GM23248 (cell line): ENCODE results near the gene LCN6. TPM values are rescaled to one million over a fixed set of nuclear protein-coding genes. Genes with fewer than 3 reads are reported as not detected.

Experiments used
- DNase-seq: peaks from one replicate; pipeline ENCODE4 v3.0.0-alpha.2; 2015
- H2AFZ ChIP-seq: fragments of 200-600 bp; sonication (generic); 2 replicates; pipeline ENCODE4 v1.6.1; 2016; ENCODE audit warnings: antibody characterized with exemption
- H3F3A ChIP-seq: fragments of 200-600 bp; sonication (generic); 2 replicates; pipeline ENCODE4 v1.6.1; 2016; ENCODE audit warnings: mild to moderate bottlenecking, antibody characterized with exemption, mixed run types; ENCODE audit not compliant: insufficient read depth
- H3K27ac ChIP-seq: fragments of 200-600 bp; sonication (generic); 2 replicates; pipeline ENCODE4 v1.5.1; 2016; ENCODE audit warnings: mild to moderate bottlenecking
- H3K27me3 ChIP-seq: fragments of 200-600 bp; sonication (generic); replicated peaks from 2 replicates; pipeline ENCODE4 v1.6.1; 2016; ENCODE audit warnings: mild to moderate bottlenecking; ENCODE audit not compliant: insufficient read depth
- H3K36me3 ChIP-seq: fragments of 200-600 bp; sonication (generic); 2 replicates; pipeline ENCODE4 v1.6.1; 2016; ENCODE audit warnings: low read depth, mild to moderate bottlenecking
- H3K4me1 ChIP-seq: fragments of 200-600 bp; sonication (generic); 2 replicates; pipeline ENCODE4 v1.6.1; 2016; ENCODE audit warnings: mild to moderate bottlenecking; ENCODE audit not compliant: insufficient read depth
- H3K4me2 ChIP-seq: fragments of 200-600 bp; sonication (generic); one replicate; pipeline ENCODE4 v1.6.1; 2016; ENCODE audit warnings: mild to moderate bottlenecking; ENCODE audit not compliant: unreplicated experiment
- H3K4me3 ChIP-seq: fragments of 200-600 bp; sonication (generic); 2 replicates; pipeline ENCODE4 v1.5.1; 2016; ENCODE audit warnings: mild to moderate bottlenecking
- H3K79me2 ChIP-seq: fragments of 200-600 bp; sonication (generic); 2 replicates; pipeline ENCODE4 v1.6.1; 2016; ENCODE audit warnings: mild to moderate bottlenecking; ENCODE audit not compliant: insufficient read depth
- H3K9ac ChIP-seq: fragments of 200-600 bp; sonication (generic); 2 replicates; pipeline ENCODE4 v1.6.1; 2016; ENCODE audit warnings: mild to moderate bottlenecking
- H3K9me2 ChIP-seq: fragments of 200-600 bp; sonication (generic); 2 replicates; pipeline ENCODE4 v1.6.1; 2016; ENCODE audit warnings: mixed run types, mild to moderate bottlenecking, moderate library complexity; ENCODE audit not compliant: insufficient read depth
- H3K9me3 ChIP-seq: fragments of 200-600 bp; sonication (generic); one replicate; pipeline ENCODE4 v1.6.1; 2017; ENCODE audit warnings: low read depth
- H4K20me1 ChIP-seq: fragments of 200-600 bp; sonication (generic); 2 replicates; pipeline ENCODE4 v1.6.0; 2016; ENCODE audit not compliant: insufficient read depth
- EZH2 ChIP-seq: fragments of 200-600 bp; sonication (generic); IDR thresholded peaks from 2 replicates; pipeline ENCODE4 v1.6.1; 2018; ENCODE audit warnings: antibody characterized with exemption, mild to moderate bottlenecking; ENCODE audit not compliant: insufficient read depth, poor library complexity, severe bottlenecking
- EZH2phosphoT487 ChIP-seq: fragments of 200-600 bp; sonication (generic); IDR thresholded peaks from 2 replicates; pipeline ENCODE4 v1.6.1; 2018; ENCODE audit warnings: antibody characterized with exemption, moderate library complexity, mild to moderate bottlenecking, low read depth; ENCODE audit not compliant: insufficient read depth
- WGBS, 2 experiments: methylation state at CpG; one replicate each; pipeline ENCODE4 v1.1.6; 2015 to 2017; ENCODE audit warnings: low lambda C conversion rate in 2 of 2, low coverage in 1 of 2; ENCODE audit errors: missing lambda C conversion rate in 2 of 2; 5-methylcytosine and 5-hydroxymethylcytosine counted together
- in situ Hi-C: fragments of 300-500 bp; cut with MboI; formaldehyde crosslinking; loops from 2 replicates; pipeline ENCODE4 v1.15.0; 2020
- polyA plus RNA-seq: library from polyadenylated mRNA; unstranded; fragments of >200 nt; fragmentation: Nextera tagmentation; extraction: Ambion mirVana; gene quantifications from 2 replicates; pipeline ENCODE4 v1.2.1, GENCODE V29; 2016
- total RNA-seq: library from RNA; depleted of rRNA; stranded (reverse); fragments of >200 nt; shearing (Covaris generic); gene quantifications from 2 replicates; pipeline ENCODE4 v1.2.3, GENCODE V29; 2014

Gene LCN6
- total and polyA plus RNA-seq, 2 experiments from 2014 or later: not detected

DNA sequence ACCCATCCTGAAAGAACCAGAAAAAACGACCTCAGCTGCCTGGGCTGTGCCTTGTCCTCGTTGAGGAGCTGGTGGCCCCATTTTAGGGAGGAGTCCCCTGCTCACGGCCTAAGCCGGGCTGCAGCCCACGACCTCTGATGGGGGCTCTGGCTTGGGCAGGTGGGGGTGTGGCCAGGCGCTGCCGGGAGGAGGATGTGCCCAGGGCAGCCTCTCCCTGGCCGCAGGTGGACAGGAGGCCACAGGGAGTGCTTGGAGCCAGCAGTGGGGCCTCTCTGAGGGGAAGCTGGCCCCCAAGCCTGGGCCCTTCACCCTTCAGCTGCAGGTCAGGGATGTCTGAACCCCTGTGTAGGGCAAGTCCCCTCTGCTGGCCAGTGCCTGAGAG is 33.4 kb downstream of the LCN6 start:
- DNase-seq: no peak
- H3K9ac ChIP-seq: no peak overlapping the region
- no peak for TF ChIP-seq EZH2phosphoT487
- no peak for TF ChIP-seq EZH2
- H2AFZ ChIP-seq: no peak overlapping the region
- 0 out of 2 replicates have a peak, but pooled peaks cover 5% of the 10 kb centered on the region for H3K27me3 ChIP-seq
- 47 to 62% methylated on average over 6 to 8 of the region's 8 CpGs for WGBS, 2 experiments
- in situ Hi-C loops: no loop called here
- no peak overlapping the region for H3K4me3 ChIP-seq
- H3K9me2 ChIP-seq: no peaks in the 10 kb centered on the region
- 0 out of 2 replicates have a peak, but pooled peaks cover 14% of the 10 kb centered on the region for H3F3A ChIP-seq
- H3K4me1 ChIP-seq: peaks cover 7% of the 10 kb centered on the region; the same call in 1 of the 2 replicates
- no peak overlapping the region for H3K27ac ChIP-seq
- no peaks in the 10 kb centered on the region for H4K20me1 ChIP-seq
- H3K79me2 ChIP-seq: no peaks in the 10 kb centered on the region
- no peak overlapping the region for H3K4me2 ChIP-seq
- H3K36me3 ChIP-seq: no peaks in the 10 kb centered on the region
- no peaks in the 10 kb centered on the region for H3K9me3 ChIP-seq

DNA sequence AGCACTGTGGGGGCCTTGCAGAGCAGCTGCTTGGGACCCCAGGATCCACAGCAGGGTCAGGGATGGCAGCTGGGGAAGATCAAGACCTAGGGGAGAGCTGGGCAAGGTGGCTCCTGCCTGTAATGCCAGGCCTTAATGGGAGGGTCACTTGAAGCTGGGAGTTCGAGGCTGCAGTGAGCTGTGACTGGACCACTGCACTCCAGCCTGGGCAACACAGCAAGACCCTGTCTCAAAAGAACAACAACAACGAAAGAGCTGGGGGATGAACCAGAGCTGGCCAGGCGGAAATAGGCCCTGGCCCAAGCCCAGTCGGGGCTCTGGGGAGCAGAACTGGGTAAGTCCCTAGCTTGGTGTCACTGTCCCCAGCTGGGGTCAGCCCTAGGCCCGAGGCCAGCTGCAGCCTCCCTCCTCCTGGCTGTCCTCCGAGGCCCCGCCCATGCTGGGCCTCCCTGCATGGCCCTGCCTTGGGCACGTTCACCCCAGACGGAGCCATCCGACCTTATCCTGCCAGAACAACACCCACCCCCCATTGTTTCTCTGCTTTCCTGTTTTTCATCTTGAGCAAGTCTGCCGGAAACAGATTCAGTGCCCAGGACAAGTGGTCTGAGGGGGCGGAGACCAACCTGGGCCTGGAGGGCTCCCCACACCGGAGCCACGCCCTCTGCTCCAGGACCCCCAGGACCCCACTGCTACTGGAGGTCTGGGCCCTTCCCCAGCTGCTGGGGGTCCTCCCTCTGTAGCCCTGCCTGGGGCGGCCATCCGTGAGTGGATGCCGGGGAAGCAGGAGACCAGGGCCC is 34.0 kb downstream of the LCN6 start:
- H3K9ac ChIP-seq: no peak overlapping the region

DNA sequence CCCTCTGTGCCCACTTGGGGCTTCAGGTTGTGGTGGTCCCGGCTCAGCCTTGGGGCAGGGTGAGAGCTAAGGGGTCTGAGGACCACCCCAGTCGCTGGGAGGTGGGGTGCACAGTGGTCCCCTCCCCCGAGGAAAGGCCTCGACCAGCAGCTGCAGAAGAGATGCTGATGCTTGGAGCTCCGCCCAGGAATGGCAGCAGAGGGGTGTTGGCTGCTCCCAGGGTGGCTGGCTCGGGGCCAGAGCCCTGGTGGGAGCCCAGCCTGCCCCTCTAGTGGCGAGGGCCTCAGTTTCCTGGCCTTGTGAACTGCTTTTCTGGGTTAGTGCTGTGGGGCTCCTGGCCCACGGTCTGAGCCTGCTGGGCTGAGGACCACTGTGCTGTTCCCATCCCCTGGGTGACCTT is 34.8 kb downstream of the LCN6 start:
- in situ Hi-C loops: no loop called here

More for the DNA sequence above, 34.0 kb downstream of the LCN6 start:
- TF ChIP-seq EZH2: no peak
- TF ChIP-seq EZH2phosphoT487: no peak
- Histone ChIP-seq H3F3A (0 out of 2 replicates have a peak, but pooled peaks cover 14% of the 10 kb centered on the region), H3K9me3 (no peaks in the 10 kb centered on the region), H3K27me3 (0 out of 2 replicates have a peak, but pooled peaks cover 5% of the 10 kb centered on the region), H2AFZ (no peak overlapping the region), H3K79me2 (no peaks in the 10 kb centered on the region), H4K20me1 (no peaks in the 10 kb centered on the region), H3K27ac (no peak overlapping the region), H3K9me2 (no peaks in the 10 kb centered on the region), H3K36me3 (no peaks in the 10 kb centered on the region), H3K4me2 (no peak overlapping the region), H3K4me1 (peaks cover 7% of the 10 kb centered on the region; the same call in 1 of the 2 replicates), H3K4me3 (no peak overlapping the region)
- DNase-seq: no peak
- WGBS, 2 experiments: 69% methylated on average over 17 of the region's 17 CpGs
- in situ Hi-C loops: no loop called here

DNA sequence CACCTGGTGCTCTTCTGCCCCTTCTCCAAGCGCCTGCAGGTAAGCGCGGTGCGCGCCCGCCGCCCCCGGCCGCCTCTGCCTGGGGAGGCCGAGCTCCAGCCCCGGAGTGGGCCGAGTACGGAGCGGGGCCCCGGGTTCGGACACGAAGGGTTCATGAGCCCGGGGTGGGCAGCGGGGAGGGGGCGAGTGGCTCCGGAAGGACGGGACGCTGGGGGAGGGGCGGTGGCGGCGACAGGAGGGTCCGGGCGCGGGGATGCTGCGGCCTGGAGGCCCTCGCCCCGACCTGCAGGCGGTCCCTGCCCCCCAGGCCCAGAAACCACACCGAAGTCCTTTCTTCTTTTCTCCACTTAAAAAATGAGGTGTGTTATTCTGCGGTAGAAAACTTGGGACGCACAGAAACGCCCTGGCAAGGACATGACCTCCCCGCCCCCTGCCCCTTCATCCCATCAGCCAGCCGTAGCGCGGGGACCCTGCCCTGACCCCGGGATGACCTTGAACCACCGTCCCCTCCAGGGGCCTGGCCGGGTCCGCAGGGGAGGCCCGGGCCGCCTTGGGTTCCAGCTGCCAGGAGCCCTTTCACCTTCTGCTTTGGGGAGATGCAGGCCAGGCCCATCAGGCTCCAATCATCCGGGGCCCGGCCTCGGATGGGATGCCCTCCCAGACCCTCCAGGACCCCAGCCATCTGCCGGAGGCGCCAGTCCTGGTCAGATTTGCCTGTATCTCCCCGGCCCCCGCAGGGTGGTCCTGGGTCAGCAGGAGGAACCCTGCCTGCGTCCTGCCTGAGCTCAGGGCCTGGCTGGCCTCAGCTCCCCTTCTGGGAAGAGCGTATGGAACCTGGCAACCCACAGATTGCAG is 35.4 kb downstream of the LCN6 start:
- no peak overlapping the region for H2AFZ ChIP-seq
- DNase-seq: no peak

More for the DNA sequence above, 34.8 kb downstream of the LCN6 start:
- H3K9ac ChIP-seq: no peak overlapping the region
- 0 out of 2 replicates have a peak, but pooled peaks cover 5% of the 10 kb centered on the region for H3K27me3 ChIP-seq
- no peak overlapping the region for H3K4me2 ChIP-seq
- H3K27ac ChIP-seq: no peak overlapping the region
- no peak for DNase-seq
- no peaks in the 10 kb centered on the region for H3K36me3 ChIP-seq
- H3K4me3 ChIP-seq: no peak overlapping the region
- no peaks in the 10 kb centered on the region for H3K9me3 ChIP-seq
- H3K4me1 ChIP-seq: peaks cover 7% of the 10 kb centered on the region; the same call in 1 of the 2 replicates
- H2AFZ ChIP-seq: no peak overlapping the region
- no peak for TF ChIP-seq EZH2phosphoT487
- no peak for TF ChIP-seq EZH2
- no peaks in the 10 kb centered on the region for H3K9me2 ChIP-seq
- no peaks in the 10 kb centered on the region for H4K20me1 ChIP-seq
- WGBS, 2 experiments: 58 to 65% methylated on average over 7 to 8 of the region's 8 CpGs
- H3F3A ChIP-seq: 0 out of 2 replicates have a peak, but pooled peaks cover 14% of the 10 kb centered on the region
- no peaks in the 10 kb centered on the region for H3K79me2 ChIP-seq

More for the DNA sequence above, 35.4 kb downstream of the LCN6 start:
- Histone ChIP-seq H3K4me3 (no peak overlapping the region), H3K4me1 (peaks cover 7% of the 10 kb centered on the region; the same call in 1 of the 2 replicates), H3K79me2 (no peaks in the 10 kb centered on the region), H3K36me3 (no peaks in the 10 kb centered on the region), H3F3A (0 out of 2 replicates have a peak, but pooled peaks cover 14% of the 10 kb centered on the region), H4K20me1 (no peaks in the 10 kb centered on the region), H3K27me3 (0 out of 2 replicates have a peak, but pooled peaks cover 5% of the 10 kb centered on the region), H3K9me2 (no peaks in the 10 kb centered on the region), H3K9me3 (no peaks in the 10 kb centered on the region), H3K27ac (no peak overlapping the region), H3K9ac (no peak overlapping the region), H3K4me2 (no peak overlapping the region)
- 35 to 58% methylated on average over 23 to 46 of the region's 56 CpGs for WGBS, 2 experiments
- in situ Hi-C loops: no loop called here
- TF ChIP-seq EZH2 (peak; percentile 59), EZH2phosphoT487 (no peak)
